H1 (cell line): ENCODE data around the gene ATP11A.

Experiments
- POLR2A ChIP-seq, 2 experiments: IDR thresholded peaks; 1 replicate in 1 of 2; 2 replicates in 1 of 2; pipeline ENCODE4 v1.6.1; 2011; ENCODE audit warnings: low read depth in 2 of 2, low read length in 2 of 2, mild to moderate bottlenecking in 2 of 2; ENCODE audit errors: control extremely low read depth in 1 of 2
- RNF2 ChIP-seq: fragments of 200-900, 300-1000 bp; sonication (generic); IDR thresholded peaks from 2 replicates; pipeline ENCODE4 v1.7.1; 2016; ENCODE audit warnings: borderline replicate concordance, low read depth, mild to moderate bottlenecking, antibody characterized with exemption, low read length; ENCODE audit not compliant: poor library complexity, severe bottlenecking; ENCODE audit errors: missing control alignments
- TBP ChIP-seq: IDR thresholded peaks from 2 replicates; pipeline ENCODE4 v1.6.1; 2011; ENCODE audit warnings: low read depth, low read length, improper control_type of control experiment

DNA sequence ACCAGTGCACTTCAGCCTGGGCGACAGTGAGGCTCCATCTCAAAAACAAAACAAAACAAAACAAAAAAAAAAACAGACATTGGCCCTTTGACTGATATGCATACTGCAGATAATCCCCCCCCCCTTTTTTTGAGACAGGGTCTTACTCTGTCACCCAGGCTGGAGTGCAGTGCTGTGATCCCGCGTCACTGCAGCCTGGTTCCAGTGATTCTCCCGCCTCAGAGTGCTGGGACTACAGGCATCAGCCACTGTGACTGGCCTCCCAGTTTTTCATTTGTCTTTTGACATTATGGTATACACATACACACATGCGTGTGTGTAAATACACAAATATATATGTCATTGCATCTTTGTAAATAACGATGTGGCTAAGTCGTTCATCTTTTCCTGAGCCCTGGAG, 61.8 kb downstream of the ATP11A start:
- TF ChIP-seq TBP = no peak
- no peak for TF ChIP-seq RNF2
- no peak for TF ChIP-seq POLR2A (IDR thresholded peaks at IDR 0.05; ENCODE audit: control extremely low read depth in 1 of 2, low read depth in 2 of 2, low read length in 2 of 2)
